PC-3 (cell line): ENCODE measurements around the gene PLAC9. TPM values are rescaled to one million over a fixed set of nuclear protein-coding genes. Genes with fewer than 3 reads are reported as not detected.

Source experiments
- ATAC-seq: fragments of 200-7000 bp; cut with Tn5 transposase; 2 replicates; pipeline ENCODE4 v1.9.1; 2020; ENCODE audit warnings: mild to moderate bottlenecking, moderate library complexity
- BruUV-seq: library from RNA; stranded (reverse); fragments of 400-500 nt; replicated peaks from 2 replicates; lab custom pipeline; 2021; lab: Mats Ljungman, UMichigan
- CTCF ChIA-PET: fragments of 300-600 bp; sonication (Branson Sonifier 250); formaldehyde crosslinking; loops from one replicate; lab custom pipeline; 2022; ENCODE audit warnings: antibody characterized with exemption; lab: Charles Lee
- POLR2A ChIA-PET: fragments of 300-600 bp; sonication (Branson Sonifier 250); formaldehyde crosslinking; loops from one replicate; lab custom pipeline; 2022; ENCODE audit warnings: antibody characterized with exemption; ENCODE audit not compliant: unreplicated experiment; lab: Charles Lee
- DNase-seq: peaks from one replicate; pipeline ENCODE4 v3.0.0-alpha.2; 2015
- H2AFZ ChIP-seq: fragments of 300-600 bp; sonication (generic); 2 replicates; pipeline ENCODE4 v1.6.0; 2016; ENCODE audit warnings: antibody characterized with exemption, low read length
- H3F3A ChIP-seq: fragments of 300-600 bp; sonication (generic); one replicate; pipeline ENCODE4 v1.6.0; 2017; ENCODE audit warnings: antibody characterized with exemption, low read length, control low read depth, mild to moderate bottlenecking; ENCODE audit not compliant: unreplicated experiment
- H3K27ac ChIP-seq: fragments of 300-600 bp; sonication (generic); 2 replicates; pipeline ENCODE4 v1.5.1; 2016; ENCODE audit warnings: mild to moderate bottlenecking, low read length
- H3K27me3 ChIP-seq: fragments of 300-600 bp; sonication (generic); 2 replicates; pipeline ENCODE4 v1.6.1; 2016; ENCODE audit warnings: low read length, mixed read lengths
- H3K36me3 ChIP-seq: fragments of 300-600 bp; sonication (generic); 2 replicates; pipeline ENCODE4 v1.6.1; 2016; ENCODE audit warnings: low read depth, mixed run types, low read length, mixed read lengths
- H3K4me1 ChIP-seq: fragments of 300-600 bp; sonication (generic); 2 replicates; pipeline ENCODE4 v1.5.1; 2016; ENCODE audit warnings: low read length; ENCODE audit not compliant: insufficient read depth
- H3K4me2 ChIP-seq: fragments of 300-600 bp; sonication (generic); 2 replicates; pipeline ENCODE4 v1.6.0; 2016; ENCODE audit warnings: low read length
- H3K4me3 ChIP-seq: fragments of 300-600 bp; sonication (generic); 2 replicates; pipeline ENCODE4 v1.5.1; 2016; ENCODE audit warnings: mild to moderate bottlenecking, low read length, mixed read lengths
- H3K79me2 ChIP-seq: fragments of 300-600 bp; sonication (generic); 2 replicates; pipeline ENCODE4 v1.6.1; 2017; ENCODE audit warnings: low read length, mixed read lengths
- H3K9ac ChIP-seq: fragments of 300-600 bp; sonication (generic); 2 replicates; pipeline ENCODE4 v1.6.0; 2016; ENCODE audit warnings: mild to moderate bottlenecking, low read length
- H3K9me2 ChIP-seq: fragments of 300-600 bp; sonication (generic); replicated peaks from 2 replicates; pipeline ENCODE4 v1.6.1; 2016; ENCODE audit warnings: mixed run types, low read length, mixed read lengths
- H3K9me3 ChIP-seq: fragments of 300-600 bp; sonication (generic); 2 replicates; pipeline ENCODE4 v1.6.1; 2016; ENCODE audit warnings: low read length, mixed read lengths
- H4K20me1 ChIP-seq: fragments of 300-600 bp; sonication (generic); 2 replicates; pipeline ENCODE4 v1.6.1; 2016; ENCODE audit warnings: low read length, mixed read lengths
- CTCF ChIP-seq: fragments of 300-600 bp; sonication (generic); conservative IDR thresholded peaks from 2 replicates; pipeline ENCODE4 v1.5.1; 2017; ENCODE audit warnings: antibody characterized with exemption, low read depth, mild to moderate bottlenecking, low read length
- EZH2 ChIP-seq: fragments of 300-600 bp; sonication (generic); IDR thresholded peaks from one replicate; pipeline ENCODE4 v1.6.1; 2017; ENCODE audit warnings: antibody characterized with exemption, mild to moderate bottlenecking, low read length; ENCODE audit not compliant: unreplicated experiment
- EZH2phosphoT487 ChIP-seq: fragments of 300-600 bp; sonication (generic); IDR thresholded peaks from 2 replicates; pipeline ENCODE4 v1.6.1; 2018; ENCODE audit warnings: mild to moderate bottlenecking, antibody characterized with exemption, low read length, borderline replicate concordance
- intact Hi-C: fragments of 100-400 bp; cut with micrococcal nuclease; formaldehyde crosslinking; loops from 2 replicates; pipeline ENCODE4 v1.9.0; 2023
- total RNA-seq: library from RNA; depleted of rRNA; stranded (reverse); fragments of >200 nt; gene quantifications from 2 replicates; pipeline ENCODE4 v1.2.3, GENCODE V29; 2014

The PLAC9 gene
- total RNA-seq, 1 experiment from 2014 or later: 2.0 TPM

- H3K9me2 ChIP-seq: no peaks in the 10 kb centered on the region
- intact Hi-C loops: no loop called here
- ATAC-seq: no peak
- no peak overlapping the region for H2AFZ ChIP-seq
- peaks cover 63% of the 10 kb centered on the region for H3K36me3 ChIP-seq
- DNase-seq: no peak
- H3K4me2 ChIP-seq: no peak overlapping the region
- H3K27ac ChIP-seq: no peak overlapping the region
- no peaks in the 10 kb centered on the region for H3K27me3 ChIP-seq
- H3K4me3 ChIP-seq: no peak overlapping the region; the same call in 1 of the 2 replicates
- ChIA-PET POLR2A (no interaction called here), CTCF (no interaction called here)
- BruUV-seq: no TSS peak
- no peaks in the 10 kb centered on the region for H3K79me2 ChIP-seq
- peaks cover 13% of the 10 kb centered on the region; the same call in 1 of the 2 replicates for H3K9me3 ChIP-seq
- peaks cover 20% of the 10 kb centered on the region for H3K4me1 ChIP-seq
- no peak overlapping the region for H3K9ac ChIP-seq
- TF ChIP-seq CTCF: no peak
- TF ChIP-seq EZH2: no peak
- no peak for TF ChIP-seq EZH2phosphoT487
- no peaks in the 10 kb centered on the region for H4K20me1 ChIP-seq
- peaks cover 9% of the 10 kb centered on the region for H3F3A ChIP-seq
Observed at GRCh38 chr10:80150172-80150571, 17.6 kb downstream of the PLAC9 start.

- no peaks in the 10 kb centered on the region for H3K27me3 ChIP-seq
- ChIA-PET CTCF (interaction anchor here (1.1 kb wide), 1 partner anchor 9 kb away, joined by 4 read pairs; no protein-coding TSS in a partner anchor), POLR2A (no interaction called here)
- no peak overlapping the region for H3K27ac ChIP-seq
- no peak overlapping the region for H2AFZ ChIP-seq
- H3K4me3 ChIP-seq: no peak overlapping the region
- no peak overlapping the region for H3K4me2 ChIP-seq
- BruUV-seq: no TSS peak
- H4K20me1 ChIP-seq: 0 out of 2 replicates have a peak, but pooled peaks cover 4% of the 10 kb centered on the region
- peaks cover 3% of the 10 kb centered on the region for H3K79me2 ChIP-seq
- H3F3A ChIP-seq: peaks cover 12% of the 10 kb centered on the region
- H3K36me3 ChIP-seq: peaks cover 82% of the 10 kb centered on the region
- ATAC-seq: no peak
- intact Hi-C loops: no loop called here
- TF ChIP-seq CTCF: no peak
- TF ChIP-seq EZH2: no peak
- no peak for TF ChIP-seq EZH2phosphoT487
- no peaks in the 10 kb centered on the region for H3K9me2 ChIP-seq
- H3K9ac ChIP-seq: no peak overlapping the region
- peaks cover 13% of the 10 kb centered on the region; the same call in 1 of the 2 replicates for H3K9me3 ChIP-seq
- DNase-seq: no peak
- peaks cover 30% of the 10 kb centered on the region for H3K4me1 ChIP-seq
Observed at GRCh38 chr10:80152820-80153219, 20.3 kb downstream of the PLAC9 start.

GRCh38 chr10:80153460-80153859 is 20.9 kb downstream of the PLAC9 start:
- peaks cover 88% of the 10 kb centered on the region for H3K36me3 ChIP-seq

More at GRCh38 chr10:80153460-80153859, 20.9 kb downstream of the PLAC9 start:
- Histone ChIP-seq H3K4me1 (peaks cover 36% of the 10 kb centered on the region), H3K27ac (no peak overlapping the region), H3K79me2 (peaks cover 6% of the 10 kb centered on the region), H3K9me3 (peaks cover 13% of the 10 kb centered on the region; the same call in 1 of the 2 replicates), H3K27me3 (no peaks in the 10 kb centered on the region), H3K4me3 (no peak overlapping the region), H2AFZ (no peak overlapping the region), H3K4me2 (no peak overlapping the region), H3K9ac (no peak overlapping the region), H4K20me1 (0 out of 2 replicates have a peak, but pooled peaks cover 4% of the 10 kb centered on the region), H3K9me2 (no peaks in the 10 kb centered on the region), H3F3A (peaks cover 12% of the 10 kb centered on the region)
- intact Hi-C loops: no loop called here
- ChIA-PET CTCF (interaction anchor here (1.1 kb wide), 1 partner anchor 10 kb away, joined by 4 read pairs; no protein-coding TSS in a partner anchor), POLR2A (no interaction called here)
- ATAC-seq: no peak
- TF ChIP-seq EZH2phosphoT487 (no peak), EZH2 (no peak), CTCF (no peak)
- DNase-seq: no peak
- BruUV-seq: no TSS peak
